ENCODE results near the gene GJA3. TPM values are rescaled to one million over a fixed set of nuclear protein-coding genes. Genes with fewer than 3 reads are reported as not detected.

Gene GJA3
- total RNA-seq, 1 donor from 2014 or later, result not detected

- peaks cover 5% of the 10 kb centered on the region for H3K36me3 Mint-ChIP-seq (ENCODE audit: low read depth, unreplicated experiment)
- H3K4me1 Mint-ChIP-seq (ENCODE audit: unreplicated experiment), result peaks cover 3% of the 10 kb centered on the region
- H3K9me3 Mint-ChIP-seq (ENCODE audit: unreplicated experiment), result no peaks in the 10 kb centered on the region
- H3K27ac Mint-ChIP-seq (ENCODE audit: unreplicated experiment), result no peak overlapping the region
- peaks cover 8% of the 10 kb centered on the region for H3K27me3 Mint-ChIP-seq (ENCODE audit: unreplicated experiment)
- DNase-seq (ENCODE audit: low spot score), result no peak
- no peak overlapping the region for H3K4me3 Mint-ChIP-seq (ENCODE audit: unreplicated experiment)
- TF ChIP-seq, protein P1, sequence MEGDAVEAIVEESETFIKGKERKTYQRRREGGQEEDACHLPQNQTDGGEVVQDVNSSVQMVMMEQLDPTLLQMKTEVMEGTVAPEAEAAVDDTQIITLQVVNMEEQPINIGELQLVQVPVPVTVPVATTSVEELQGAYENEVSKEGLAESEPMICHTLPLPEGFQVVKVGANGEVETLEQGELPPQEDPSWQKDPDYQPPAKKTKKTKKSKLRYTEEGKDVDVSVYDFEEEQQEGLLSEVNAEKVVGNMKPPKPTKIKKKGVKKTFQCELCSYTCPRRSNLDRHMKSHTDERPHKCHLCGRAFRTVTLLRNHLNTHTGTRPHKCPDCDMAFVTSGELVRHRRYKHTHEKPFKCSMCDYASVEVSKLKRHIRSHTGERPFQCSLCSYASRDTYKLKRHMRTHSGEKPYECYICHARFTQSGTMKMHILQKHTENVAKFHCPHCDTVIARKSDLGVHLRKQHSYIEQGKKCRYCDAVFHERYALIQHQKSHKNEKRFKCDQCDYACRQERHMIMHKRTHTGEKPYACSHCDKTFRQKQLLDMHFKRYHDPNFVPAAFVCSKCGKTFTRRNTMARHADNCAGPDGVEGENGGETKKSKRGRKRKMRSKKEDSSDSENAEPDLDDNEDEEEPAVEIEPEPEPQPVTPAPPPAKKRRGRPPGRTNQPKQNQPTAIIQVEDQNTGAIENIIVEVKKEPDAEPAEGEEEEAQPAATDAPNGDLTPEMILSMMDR (IDR thresholded peaks at IDR 0.05; ENCODE audit: unreplicated experiment), result no peak
Measured at GRCh38 chr13:20142023-20142926, 18.6 kb downstream of the GJA3 start.

DNA sequence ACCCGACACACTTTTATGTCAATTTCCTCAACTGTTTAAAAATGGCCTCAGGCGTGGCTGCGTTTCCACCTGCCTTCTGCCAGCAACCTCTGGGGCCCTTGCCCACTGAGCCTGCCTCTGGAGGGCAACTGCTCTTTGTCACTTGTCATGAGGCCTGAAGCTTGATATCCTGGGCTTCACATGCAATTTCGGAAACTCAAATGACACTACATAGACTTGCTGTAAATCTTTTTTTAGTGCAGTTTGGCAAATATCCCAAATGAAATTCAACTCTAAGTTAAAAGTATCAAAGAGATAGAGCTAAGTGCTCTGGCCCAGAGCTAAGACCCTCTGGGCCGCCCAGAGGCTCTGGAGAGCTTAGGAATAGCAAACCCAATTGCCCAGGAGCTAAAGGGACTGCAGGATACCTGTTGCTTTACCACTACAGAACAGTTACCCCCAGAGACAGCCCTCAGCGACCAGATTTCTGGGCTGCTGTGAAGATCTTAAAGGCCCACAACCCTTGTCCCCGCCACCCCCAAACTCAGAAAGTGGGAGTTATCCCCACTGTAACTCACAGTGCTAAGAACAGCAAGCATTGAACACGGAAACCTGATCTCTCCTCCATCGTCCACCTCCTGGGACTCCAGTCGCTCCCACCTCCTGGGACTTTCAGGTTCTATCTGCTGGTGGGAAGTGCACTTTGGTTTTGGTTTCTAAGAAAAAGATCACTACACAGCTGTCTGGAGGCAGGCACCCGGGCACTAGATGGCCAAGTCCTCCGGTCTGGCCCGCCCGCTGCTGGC, 19.4 kb downstream of the GJA3 start:
- H3K36me3 Mint-ChIP-seq (ENCODE audit: low read depth, unreplicated experiment), result peaks cover 5% of the 10 kb centered on the region
- no peak overlapping the region for H3K27ac Mint-ChIP-seq (ENCODE audit: unreplicated experiment)
- H3K4me3 Mint-ChIP-seq (ENCODE audit: unreplicated experiment), result no peak overlapping the region
- no peak for DNase-seq (ENCODE audit: low spot score)
- no peaks in the 10 kb centered on the region for H3K9me3 Mint-ChIP-seq (ENCODE audit: unreplicated experiment)
- TF ChIP-seq, protein P1 (IDR thresholded peaks at IDR 0.05; ENCODE audit: unreplicated experiment), result no peak
- H3K27me3 Mint-ChIP-seq (ENCODE audit: unreplicated experiment), result peaks cover 8% of the 10 kb centered on the region
- H3K4me1 Mint-ChIP-seq (ENCODE audit: unreplicated experiment), result peaks cover 3% of the 10 kb centered on the region

- Mint-ChIP-seq H3K27me3 (ENCODE audit: unreplicated experiment) (peaks cover 8% of the 10 kb centered on the region), H3K9me3 (ENCODE audit: unreplicated experiment) (no peaks in the 10 kb centered on the region), H3K4me1 (ENCODE audit: unreplicated experiment) (peaks cover 3% of the 10 kb centered on the region), H3K4me3 (ENCODE audit: unreplicated experiment) (no peak overlapping the region), H3K27ac (ENCODE audit: unreplicated experiment) (no peak overlapping the region), H3K36me3 (ENCODE audit: low read depth, unreplicated experiment) (peaks cover 5% of the 10 kb centered on the region)
- TF ChIP-seq, protein P1 (IDR thresholded peaks at IDR 0.05; ENCODE audit: unreplicated experiment), result no peak
- DNase-seq (ENCODE audit: low spot score), result no peak
Measured at GRCh38 chr13:20140487-20140886, 20.4 kb downstream of the GJA3 start.

- DNase-seq (ENCODE audit: low spot score), result no peak
- H3K27ac Mint-ChIP-seq (ENCODE audit: unreplicated experiment), result no peak overlapping the region
- no peak overlapping the region for H3K4me3 Mint-ChIP-seq (ENCODE audit: unreplicated experiment)
- TF ChIP-seq, protein P1 (IDR thresholded peaks at IDR 0.05; ENCODE audit: unreplicated experiment), result no peak
- peaks cover 3% of the 10 kb centered on the region for H3K4me1 Mint-ChIP-seq (ENCODE audit: unreplicated experiment)
- H3K27me3 Mint-ChIP-seq (ENCODE audit: unreplicated experiment), result peaks cover 5% of the 10 kb centered on the region
- H3K9me3 Mint-ChIP-seq (ENCODE audit: unreplicated experiment), result no peaks in the 10 kb centered on the region
- peaks cover 5% of the 10 kb centered on the region for H3K36me3 Mint-ChIP-seq (ENCODE audit: low read depth, unreplicated experiment)
Measured at GRCh38 chr13:20137875-20138274, 23.0 kb downstream of the GJA3 start.
